IPS-18c (cell line): Measurements from ENCODE around the gene NUDT11.
"Not testable (repeated sequence)": the region's sequence is repeated elsewhere in the genome, so short reads cannot be mapped to it uniquely, and the experiment has no call there.

Source experiments
- H3K4me3 ChIP-seq: 2 replicates; pipeline ENCODE4 v1.7.0; 2013; ENCODE audit warnings: low read depth, mild to moderate bottlenecking, low read length, moderate library complexity; ENCODE audit not compliant: insufficient read depth
- H3K9me3 ChIP-seq: one replicate; pipeline ENCODE4 v1.6.1; 2013; ENCODE audit warnings: mild to moderate bottlenecking, low read length, moderate library complexity; ENCODE audit not compliant: control insufficient read depth, insufficient read depth

The NUDT11 gene

GRCh38 chrX:51496501-51497291 lies at the start of gene NUDT11:
NUDT11 (minus strand) TSS chrX:51496592; CDS start chrX:51496444, 148 bp downstream.
- H3K9me3 ChIP-seq = peaks cover 5% of the 10 kb centered on the region
- peak within 1 kb of the TSS; percentile 62 for H3K4me3 ChIP-seq

- Histone ChIP-seq H3K4me3 (no peak overlapping the region), H3K9me3 (peaks cover 5% of the 10 kb centered on the region)
Measured at GRCh38 chrX:51520393-51520792, 24.0 kb upstream of the NUDT11 start.

DNA sequence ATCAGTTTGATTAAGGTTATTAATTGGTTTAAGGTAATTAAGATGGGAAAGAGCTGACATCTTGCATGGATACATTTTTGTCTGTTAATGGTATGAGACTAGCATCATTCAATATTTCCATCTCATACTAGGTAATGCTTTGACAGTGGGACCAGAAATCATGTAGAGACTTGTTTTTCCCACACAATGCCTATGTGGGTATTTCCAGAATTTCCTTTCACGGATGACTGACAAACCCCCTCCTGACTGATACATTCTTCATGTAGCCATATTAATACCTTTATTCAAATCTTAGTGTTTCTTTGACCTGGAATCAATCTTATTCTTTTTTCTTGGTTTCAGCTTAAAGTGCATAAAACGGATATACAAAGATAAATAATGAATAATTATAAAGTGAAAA lies 22.7 kb upstream of the NUDT11 start:
- not testable (repeated sequence) for H3K4me3 ChIP-seq, H3K9me3 ChIP-seq

- H3K4me3 ChIP-seq = no peak overlapping the region
- peaks cover 2% of the 10 kb centered on the region for H3K9me3 ChIP-seq
Measured at GRCh38 chrX:51507551-51507950, 11.2 kb upstream of the NUDT11 start.

- not testable (repeated sequence) for H3K9me3 ChIP-seq
- peak overlapping the region; percentile 62 for H3K4me3 ChIP-seq
Measured at GRCh38 chrX:51495701-51496488, 497 bp downstream of the NUDT11 start.

DNA sequence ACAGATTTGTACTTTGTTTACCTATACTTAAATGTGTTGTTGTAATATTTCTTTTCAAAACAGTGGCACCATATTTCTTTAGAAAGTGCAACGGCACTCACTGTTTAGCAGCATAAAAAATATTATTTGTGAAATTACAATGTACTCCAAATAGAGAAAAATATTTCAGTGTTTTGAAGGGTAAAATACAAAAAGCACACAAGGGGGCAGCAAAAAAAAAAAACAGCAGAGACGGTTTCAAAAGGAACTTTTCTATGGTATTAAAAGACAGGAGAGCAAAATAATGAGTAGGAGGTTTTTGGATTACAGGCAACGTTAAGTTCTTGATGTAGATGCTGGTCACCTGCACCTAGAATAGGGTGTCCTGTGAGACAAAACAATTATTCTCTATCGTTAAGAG lies 2.0 kb downstream of the NUDT11 start:
- peaks cover 5% of the 10 kb centered on the region for H3K9me3 ChIP-seq
- peak overlapping the region; percentile 36; the same call in 1 of the 2 replicates for H3K4me3 ChIP-seq

- Histone ChIP-seq H3K9me3 (no peaks in the 10 kb centered on the region), H3K4me3 (no peak overlapping the region)
Measured at GRCh38 chrX:51487960-51488267, 8.5 kb downstream of the NUDT11 start.

DNA sequence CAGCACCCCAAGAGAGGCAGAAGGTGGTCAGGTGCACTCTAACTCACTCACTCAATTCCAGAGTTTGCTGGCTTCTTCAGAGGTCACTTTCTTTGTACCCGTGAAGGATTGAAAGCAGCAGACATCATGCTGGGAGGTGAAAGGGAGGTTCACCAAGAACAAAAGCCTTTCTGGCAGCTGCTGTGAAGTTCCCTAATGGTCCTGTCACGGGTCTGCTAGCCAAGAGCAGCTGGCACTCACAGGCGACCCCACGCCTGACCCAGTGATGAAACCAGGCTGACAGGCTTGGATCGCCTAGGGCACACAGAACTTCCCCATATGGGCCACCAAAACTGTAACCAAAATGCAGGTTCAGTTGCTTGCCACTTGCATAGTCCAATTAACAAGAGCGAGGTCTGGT lies 11.8 kb downstream of the NUDT11 start:
- peaks cover 2% of the 10 kb centered on the region for H3K9me3 ChIP-seq

DNA sequence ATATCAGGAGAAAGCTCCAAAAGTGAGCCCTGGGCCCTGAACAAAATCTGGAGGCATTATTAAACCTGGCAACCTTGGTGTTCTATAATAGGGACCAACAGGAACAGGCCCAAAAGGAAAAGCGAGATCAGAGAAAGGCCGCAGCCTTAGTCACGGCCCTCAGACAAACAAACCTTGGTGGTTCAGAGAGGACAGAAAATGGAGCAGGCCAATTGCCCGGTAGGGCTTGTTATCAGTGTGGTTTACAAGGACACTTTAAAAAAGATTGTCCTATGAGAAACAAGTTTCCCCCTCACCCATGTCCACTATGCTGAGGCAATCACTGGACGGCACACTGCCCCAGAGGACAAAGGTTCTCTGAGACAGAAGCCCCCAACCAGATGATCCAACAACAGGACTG lies 14.0 kb downstream of the NUDT11 start:
- not testable (repeated sequence) for H3K4me3 ChIP-seq

More for the DNA sequence above, 11.8 kb downstream of the NUDT11 start:
- H3K4me3 ChIP-seq = no peak overlapping the region

GRCh38 chrX:51476930-51477329 lies 19.5 kb downstream of the NUDT11 start:
- Histone ChIP-seq H3K9me3 (peaks cover 2% of the 10 kb centered on the region), H3K4me3 (no peak overlapping the region)

More for the DNA sequence above, 14.0 kb downstream of the NUDT11 start:
- not testable (repeated sequence) for H3K9me3 ChIP-seq

DNA sequence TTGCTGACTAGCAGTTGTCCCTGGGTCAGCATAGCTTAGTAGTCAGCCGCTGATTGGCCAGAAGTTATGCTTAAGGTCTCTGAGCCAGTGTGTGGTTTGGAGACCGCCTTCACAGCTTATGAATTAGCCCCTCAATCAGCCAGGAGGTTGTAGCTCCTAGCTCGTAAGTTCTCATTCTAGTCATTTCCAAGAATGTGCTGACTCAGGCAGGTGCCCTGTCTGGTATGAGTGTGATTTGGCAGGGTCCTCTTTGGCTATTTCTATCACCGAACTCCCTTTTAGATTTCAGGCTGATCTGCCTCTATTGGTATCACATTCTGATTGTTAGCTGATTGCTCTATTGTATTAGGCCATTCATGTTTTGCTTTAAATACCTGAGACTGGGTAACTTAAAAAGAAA lies 33.1 kb downstream of the NUDT11 start:
- H3K9me3 ChIP-seq = peaks cover 2% of the 10 kb centered on the region
- no peak overlapping the region for H3K4me3 ChIP-seq

DNA sequence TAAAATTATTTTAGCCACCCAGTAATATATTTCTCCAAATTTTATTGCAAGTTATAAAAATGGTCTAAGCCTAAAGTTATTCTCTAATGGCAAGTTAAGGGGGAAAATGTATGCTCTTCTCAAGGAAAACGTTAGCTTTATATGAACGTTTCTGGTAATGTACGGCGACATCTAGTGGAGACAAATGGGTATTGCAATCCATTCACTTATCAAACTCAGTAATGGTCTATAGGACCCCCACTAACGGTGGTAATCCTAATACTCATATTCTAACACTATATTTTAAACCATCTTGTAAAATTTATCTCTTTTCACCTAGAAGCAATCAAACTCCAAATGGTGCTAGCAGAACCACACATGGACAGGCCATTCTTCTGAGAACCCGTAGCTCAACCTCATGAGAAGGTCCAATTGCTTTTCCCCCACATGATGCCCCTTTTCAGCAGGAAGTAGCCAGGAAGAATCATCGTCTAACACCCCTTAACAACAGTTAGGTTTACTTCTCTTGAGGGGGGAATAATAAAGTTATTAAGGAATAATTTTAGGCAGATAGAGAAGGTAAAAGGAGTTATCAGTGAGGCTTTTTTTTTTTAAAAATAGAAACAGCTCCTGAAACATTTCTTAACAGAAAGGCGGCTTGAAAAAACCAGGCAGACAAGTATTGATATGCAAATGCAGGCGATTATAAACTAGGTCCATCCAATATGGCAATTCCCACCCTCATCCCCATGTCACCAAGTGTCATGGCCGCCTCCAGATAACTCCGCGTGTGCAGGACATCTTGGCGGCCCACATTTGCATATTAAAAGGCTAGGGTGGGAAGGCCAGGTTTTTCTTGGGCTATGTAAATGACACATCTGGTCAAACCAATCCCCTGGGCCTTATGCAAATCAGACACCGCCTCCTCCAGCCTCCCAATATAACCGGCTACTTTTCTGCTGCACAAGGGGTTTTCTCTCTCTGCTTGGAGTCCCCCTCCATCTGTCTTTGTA lies 35.0 kb downstream of the NUDT11 start:
- Histone ChIP-seq H3K9me3 (peaks cover 2% of the 10 kb centered on the region), H3K4me3 (no peak overlapping the region)

- H3K4me3 ChIP-seq = no peak overlapping the region
- H3K9me3 ChIP-seq = peaks cover 2% of the 10 kb centered on the region
Measured at GRCh38 chrX:51459125-51459524, 37.3 kb downstream of the NUDT11 start.

DNA sequence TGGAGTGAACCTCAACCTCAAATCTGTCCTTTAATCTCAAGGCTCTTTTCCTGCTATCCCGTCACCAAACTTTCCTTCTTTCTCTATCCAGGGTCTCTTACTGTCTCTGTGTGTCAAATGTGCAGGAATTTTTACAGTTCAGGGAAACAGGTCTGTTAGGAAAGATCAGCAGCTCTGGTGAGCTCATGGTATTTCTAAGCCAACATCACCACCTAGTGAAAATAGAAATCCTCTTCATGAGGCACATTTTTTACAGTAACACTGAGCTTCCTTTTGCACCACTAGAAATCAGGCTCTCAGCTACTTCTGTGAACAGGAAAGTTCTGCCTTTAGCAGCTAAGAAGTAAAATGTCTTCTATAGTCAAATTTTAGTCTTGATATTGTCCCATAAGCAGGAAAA lies 39.6 kb downstream of the NUDT11 start:
- no peak overlapping the region for H3K4me3 ChIP-seq
- peaks cover under 1% of the 10 kb centered on the region for H3K9me3 ChIP-seq

- 0 out of 2 replicates have a peak overlapping the region, but pooled peaks have one; percentile 9 for H3K4me3 ChIP-seq
- no peaks in the 10 kb centered on the region for H3K9me3 ChIP-seq
Measured at GRCh38 chrX:51456246-51456645, 40.1 kb downstream of the NUDT11 start.

- Histone ChIP-seq H3K9me3 (peaks cover 2% of the 10 kb centered on the region), H3K4me3 (no peak overlapping the region)
Measured at GRCh38 chrX:51440365-51440764, 56.0 kb downstream of the NUDT11 start.
